Activated naive CD8-positive, alpha-beta T cell treated with anti-CD3 and anti-CD28 coated beads, Interleukin-2, amount 10 ng/mL, durations not matched to agents 7 days and 5 days (primary cell): ENCODE measurements around the gene CWF19L1. TPM values are rescaled to one million over a fixed set of nuclear protein-coding genes. Genes with fewer than 3 reads are reported as not detected.
A peak's percentile ranks its signal among the peaks of the same experiment; 100 is the strongest.

ENCODE experiments used
- ATAC-seq: fragments of 150-1000 bp; cut with Tn5 transposase; one replicate; pipeline ENCODE4 v1.10.0; 2021; ENCODE audit warnings: low read depth, moderate library complexity
- POLR2A ChIA-PET: fragments of 350-600 bp; sonication (Branson Sonifier 250); formaldehyde crosslinking; loops from one replicate; lab custom pipeline; 2021; ENCODE audit warnings: antibody characterized with exemption; lab: Charles Lee
- DNase-seq: peaks from one replicate; pipeline ENCODE4 v3.0.0; 2021
- H3K27ac Mint-ChIP-seq: one replicate; pipeline ENCODE4 v1.8.0; 2022; ENCODE audit warnings: mild to moderate bottlenecking, mixed read lengths
- H3K27me3 Mint-ChIP-seq: one replicate; pipeline ENCODE4 v1.8.0; 2022; ENCODE audit warnings: mild to moderate bottlenecking, moderate library complexity, mixed read lengths
- H3K36me3 Mint-ChIP-seq: one replicate; pipeline ENCODE4 v1.8.0; 2021; ENCODE audit warnings: mild to moderate bottlenecking, mixed read lengths
- H3K4me1 Mint-ChIP-seq: one replicate; pipeline ENCODE4 v1.8.0; 2021; ENCODE audit warnings: mixed read lengths
- H3K4me3 Mint-ChIP-seq: one replicate; pipeline ENCODE4 v1.8.0; 2022; ENCODE audit warnings: mild to moderate bottlenecking, moderate library complexity, mixed read lengths
- H3K9me3 Mint-ChIP-seq: one replicate; pipeline ENCODE4 v1.8.0; 2021; ENCODE audit warnings: mixed read lengths
- total RNA-seq, 2 experiments: library from RNA; stranded (reverse); gene quantifications; one replicate each; pipeline ENCODE4 v1.2.3, GENCODE V29; 2021

CWF19L1 gene
- total RNA-seq, 2 experiments from 2014 or later, result 39.0 to 39.7 TPM

DNA sequence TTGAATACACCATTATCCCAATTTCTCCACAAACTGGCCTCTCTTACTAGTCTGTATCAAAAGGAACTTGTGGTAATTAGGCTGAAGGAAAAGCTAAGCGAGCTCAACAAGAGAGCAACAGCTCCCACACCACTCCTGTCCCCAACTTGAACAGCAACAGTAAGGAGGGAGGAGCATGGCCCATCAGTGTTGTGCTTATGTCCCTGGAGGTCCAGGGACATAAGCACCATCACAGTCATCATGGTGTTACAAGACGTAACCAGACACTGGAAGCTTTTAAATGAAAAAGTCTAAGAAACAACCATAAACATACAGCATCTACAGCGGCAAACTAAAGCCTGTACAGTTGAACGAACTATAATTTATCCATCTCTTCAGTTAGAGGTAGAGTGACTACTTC, 82.6 kb downstream of the CWF19L1 start:
- H3K9me3 Mint-ChIP-seq, result no peaks in the 10 kb centered on the region
- H3K4me3 Mint-ChIP-seq, result peak overlapping the region; percentile 99
- peaks cover 45% of the 10 kb centered on the region for H3K4me1 Mint-ChIP-seq
- POLR2A ChIA-PET, result interaction anchor here (1.2 to 2.0 kb wide), 2 partner anchors 9 to 453 kb away, joined by 3 to 4 read pairs; partner anchors contain the start of genes COX15 and CUTC
- no peaks in the 10 kb centered on the region for H3K27me3 Mint-ChIP-seq
- H3K27ac Mint-ChIP-seq, result peak overlapping the region; percentile 95
- ATAC-seq, result no peak
- H3K36me3 Mint-ChIP-seq, result peaks cover 22% of the 10 kb centered on the region
- no peak for DNase-seq

DNA sequence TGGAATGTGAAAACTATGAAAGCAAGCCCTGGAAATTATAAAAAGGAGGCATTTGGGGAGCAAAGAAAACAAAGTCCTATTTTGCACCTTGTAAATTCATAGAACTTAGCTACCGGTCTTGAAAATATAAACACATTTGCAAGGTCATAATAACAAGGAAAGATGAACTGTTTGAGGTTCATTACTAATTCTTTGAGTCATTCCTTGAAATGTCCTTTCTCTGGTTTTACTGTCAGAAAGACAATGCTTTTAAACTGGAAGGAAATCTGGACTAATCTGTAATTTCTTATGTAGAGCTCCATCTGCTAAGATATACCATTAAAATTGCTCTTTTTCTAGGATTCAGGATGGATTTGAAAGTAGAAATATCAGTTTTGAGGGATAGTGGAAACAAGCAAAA, 83.0 kb downstream of the CWF19L1 start:
- no peaks in the 10 kb centered on the region for H3K9me3 Mint-ChIP-seq
- DNase-seq (no peak), ATAC-seq (no peak)
- H3K27me3 Mint-ChIP-seq, result no peaks in the 10 kb centered on the region
- H3K27ac Mint-ChIP-seq, result no peak overlapping the region
- POLR2A ChIA-PET, result interaction anchor here (1.2 to 2.0 kb wide), 2 partner anchors 9 to 452 kb away, joined by 3 to 4 read pairs; partner anchors contain the start of genes COX15 and CUTC
- H3K4me3 Mint-ChIP-seq, result peak overlapping the region; percentile 99
- peaks cover 22% of the 10 kb centered on the region for H3K36me3 Mint-ChIP-seq
- H3K4me1 Mint-ChIP-seq, result peaks cover 45% of the 10 kb centered on the region

DNA sequence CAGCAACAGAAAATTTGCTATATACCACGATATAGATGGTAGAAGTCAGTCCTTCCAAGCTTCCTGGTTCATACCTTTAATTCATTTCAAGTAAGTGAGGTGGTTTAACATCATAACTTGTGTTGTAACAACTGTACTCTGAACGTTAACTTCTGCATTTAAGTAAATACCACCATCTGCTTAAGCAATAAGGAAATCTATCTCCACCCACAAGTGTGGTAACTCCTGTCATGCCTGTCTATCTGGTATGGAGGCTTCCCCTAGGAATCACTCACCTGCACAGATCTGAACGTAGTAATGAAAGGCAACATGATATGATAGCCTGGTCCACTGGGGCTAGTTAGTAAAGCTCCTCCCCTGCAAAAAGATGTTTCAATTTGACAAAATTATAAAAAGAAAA, 84.0 kb downstream of the CWF19L1 start:
- ATAC-seq (no peak), DNase-seq (no peak)
- Mint-ChIP-seq H3K36me3 (peaks cover 20% of the 10 kb centered on the region), H3K27me3 (no peaks in the 10 kb centered on the region), H3K4me1 (peaks cover 47% of the 10 kb centered on the region), H3K27ac (no peak overlapping the region), H3K4me3 (no peak overlapping the region), H3K9me3 (no peaks in the 10 kb centered on the region)
- POLR2A ChIA-PET, result no interaction called here

DNA sequence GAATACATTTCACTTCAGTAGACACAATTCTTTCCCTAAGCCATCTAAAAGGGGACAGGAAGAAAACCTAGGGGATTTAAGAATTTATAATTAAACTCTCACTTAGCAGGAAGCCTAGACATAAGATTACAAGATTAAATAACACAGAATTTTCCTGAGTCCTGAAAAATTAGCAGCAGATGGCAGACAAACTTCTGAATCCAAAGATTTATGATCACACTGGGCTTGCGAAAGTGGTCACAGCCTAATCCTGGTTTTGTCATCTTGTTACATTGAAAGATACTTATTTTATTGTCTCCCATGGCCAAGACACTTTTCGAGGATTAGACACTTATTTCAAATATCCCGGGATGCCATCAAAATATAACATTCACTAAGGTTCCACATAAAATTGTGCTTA, 84.5 kb downstream of the CWF19L1 start:
- ATAC-seq, result no peak
- H3K4me3 Mint-ChIP-seq, result no peak overlapping the region
- no peak overlapping the region for H3K27ac Mint-ChIP-seq
- no peaks in the 10 kb centered on the region for H3K9me3 Mint-ChIP-seq
- H3K27me3 Mint-ChIP-seq, result no peaks in the 10 kb centered on the region
- POLR2A ChIA-PET, result no interaction called here
- no peak for DNase-seq
- H3K4me1 Mint-ChIP-seq, result peaks cover 46% of the 10 kb centered on the region
- peaks cover 24% of the 10 kb centered on the region for H3K36me3 Mint-ChIP-seq

Other genes with a start within 250 kb of the CWF19L1 start
- not detected for gene CPN1, start 185.8 kb downstream of the CWF19L1 start, total RNA-seq
- 10 to 100 TPM; 14.9 to 16.2 TPM for gene ERLIN1, start 81.6 kb downstream of the CWF19L1 start, total RNA-seq
- gene CHUK, start 38.0 kb downstream of the CWF19L1 start, total RNA-seq, result 10 to 100 TPM; 19.5 to 21.9 TPM
- 10 to 100 TPM; 47.3 to 50.6 TPM for gene BLOC1S2, start 19.0 kb upstream of the CWF19L1 start, total RNA-seq
- gene PKD2L1, start 62.6 kb upstream of the CWF19L1 start, total RNA-seq, result not detected
- gene SCD, start 79.6 kb upstream of the CWF19L1 start, total RNA-seq, result 100 to 1,000 TPM; 212 to 220 TPM
- under 1 TPM; 0.54 to 0.91 TPM for gene WNT8B, start 195.4 kb upstream of the CWF19L1 start, total RNA-seq